GM11168 (cell line): Measurements from ENCODE around the gene HPF1.
"Not testable (repeated sequence)": the region's sequence is repeated elsewhere in the genome, so short reads cannot be mapped to it uniquely, and the experiment has no call there.

Experiments
- in situ Hi-C: fragments of 300-500 bp; cut with MboI; formaldehyde crosslinking; loops from one replicate; pipeline ENCODE4 v1.12.0; 2022; ENCODE audit warnings: low sequenced_read_pairs; ENCODE audit not compliant: unreplicated experiment

HPF1 gene

DNA sequence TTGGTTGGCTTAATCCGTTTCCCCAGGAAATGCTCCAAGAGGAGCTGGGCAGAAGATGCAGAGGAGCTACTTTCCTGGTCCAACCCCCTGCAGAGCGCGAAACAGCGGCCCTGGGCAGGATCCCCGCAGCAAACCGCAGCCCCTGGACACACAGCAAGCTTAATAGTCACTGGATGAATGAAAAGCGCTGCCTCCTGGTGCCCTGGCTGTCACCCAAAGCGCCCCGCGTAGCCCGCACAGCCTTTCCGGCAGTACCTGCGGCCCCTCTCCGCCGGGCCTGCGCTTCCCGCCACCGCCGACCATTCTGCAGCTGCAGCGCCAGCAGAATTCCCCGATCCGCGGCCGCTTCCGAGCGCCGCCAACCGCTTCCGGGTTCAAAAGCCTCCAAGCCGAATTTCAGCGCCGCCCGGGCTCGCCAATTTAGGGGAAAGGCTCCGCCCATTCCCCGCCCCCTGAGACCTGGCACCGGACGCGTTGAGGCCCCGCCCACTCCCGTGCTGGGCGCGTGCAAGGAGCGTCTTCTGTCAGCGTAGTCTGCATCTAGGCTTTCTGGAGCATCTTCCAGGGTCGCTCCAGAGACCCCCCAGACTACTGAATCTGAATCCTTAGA lies at the start of gene HPF1:
Gene HPF1 (minus strand): TSS at position 370 of the 610 bp plus-strand sequence. CDS start 67 bp downstream, at position 303.
- in situ Hi-C loops = loop anchor here (10.0 kb wide), 1 partner anchor 57 kb away; no protein-coding TSS in a partner anchor

DNA sequence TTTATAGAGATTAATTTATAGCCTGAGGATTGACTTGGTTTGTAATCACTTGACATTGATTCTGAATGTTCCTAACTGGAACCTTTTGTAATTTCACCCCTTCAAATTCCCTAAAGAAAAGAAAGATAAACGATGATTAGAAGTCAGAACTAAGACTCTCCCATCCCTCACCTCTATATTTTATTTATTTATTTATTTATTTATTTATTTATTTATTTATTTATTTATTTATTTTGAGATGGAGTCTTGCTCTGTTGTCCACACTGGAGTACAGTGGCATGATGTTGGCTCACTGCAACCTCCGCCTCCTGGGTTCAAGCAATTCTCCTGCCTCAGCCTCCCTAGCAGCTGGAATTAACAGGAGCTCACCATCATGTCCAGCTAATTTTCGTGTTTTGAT lies 49.0 kb upstream of the HPF1 start:
- in situ Hi-C loops = loop anchor here (10.0 kb wide), 1 partner anchor 238 kb away; no protein-coding TSS in a partner anchor

DNA sequence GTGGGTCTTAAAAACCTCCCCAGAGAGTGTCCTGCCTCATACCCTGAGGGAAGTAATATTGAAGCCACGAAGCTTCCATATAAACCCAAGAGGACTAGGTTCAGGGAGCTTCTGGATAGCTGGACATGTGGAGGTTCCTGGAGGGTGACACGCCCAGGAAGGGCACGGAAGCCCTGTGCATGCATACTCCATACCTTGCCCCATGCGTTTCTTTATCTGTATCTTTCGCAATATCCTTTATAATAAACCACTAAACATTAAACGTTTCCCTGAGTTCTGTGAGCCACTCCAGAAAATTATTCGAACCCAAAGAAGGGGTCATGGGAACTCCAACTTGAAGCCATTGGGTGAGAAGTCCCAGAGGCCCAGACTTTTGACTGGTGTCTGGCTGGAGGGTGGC lies 45.7 kb upstream of the HPF1 start:
- in situ Hi-C loops = loop anchor here (10.0 kb wide), 1 partner anchor 241 kb away; no protein-coding TSS in a partner anchor

DNA sequence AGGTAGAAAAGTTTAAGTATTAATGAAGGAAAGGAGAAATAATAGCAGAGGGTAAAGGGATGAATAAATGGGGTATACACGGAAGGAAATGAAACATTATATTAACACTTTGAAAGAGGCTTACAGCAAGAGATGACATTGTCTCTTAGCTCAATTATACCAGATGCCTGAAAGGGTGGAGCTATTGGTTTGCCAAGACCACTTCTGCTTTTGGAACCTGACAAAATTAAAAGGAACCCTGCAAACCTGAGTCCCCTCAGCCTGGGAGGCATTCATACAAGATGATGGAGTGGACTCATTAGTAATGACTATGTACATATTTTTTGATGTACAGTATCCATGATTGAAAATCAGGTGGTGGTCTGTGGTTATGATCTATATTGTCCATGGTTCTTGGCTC lies 45.1 kb upstream of the HPF1 start:
- in situ Hi-C loops = loop anchor here (10.0 kb wide), 1 partner anchor 242 kb away; no protein-coding TSS in a partner anchor

DNA sequence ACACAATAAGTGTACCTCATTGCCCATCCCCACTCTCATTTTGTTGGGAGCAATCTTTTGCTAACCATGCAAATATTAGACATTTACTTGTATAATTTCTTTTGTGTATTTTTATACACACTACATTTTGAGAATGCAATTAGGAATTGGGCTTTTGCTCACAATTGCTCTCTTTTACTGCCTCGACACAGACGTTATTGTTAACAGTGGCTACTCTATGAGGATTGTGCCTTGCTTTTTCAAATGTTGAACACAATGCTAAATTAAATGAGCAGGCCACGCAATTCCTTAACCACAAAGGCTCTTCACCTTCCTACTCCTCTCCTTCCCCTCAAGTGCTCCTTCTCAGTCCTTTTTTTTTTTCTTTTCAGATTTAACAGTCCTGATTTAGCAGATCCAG lies 42.8 kb upstream of the HPF1 start:
- in situ Hi-C loops = loop anchor here (10.0 kb wide), 1 partner anchor 244 kb away; no protein-coding TSS in a partner anchor

DNA sequence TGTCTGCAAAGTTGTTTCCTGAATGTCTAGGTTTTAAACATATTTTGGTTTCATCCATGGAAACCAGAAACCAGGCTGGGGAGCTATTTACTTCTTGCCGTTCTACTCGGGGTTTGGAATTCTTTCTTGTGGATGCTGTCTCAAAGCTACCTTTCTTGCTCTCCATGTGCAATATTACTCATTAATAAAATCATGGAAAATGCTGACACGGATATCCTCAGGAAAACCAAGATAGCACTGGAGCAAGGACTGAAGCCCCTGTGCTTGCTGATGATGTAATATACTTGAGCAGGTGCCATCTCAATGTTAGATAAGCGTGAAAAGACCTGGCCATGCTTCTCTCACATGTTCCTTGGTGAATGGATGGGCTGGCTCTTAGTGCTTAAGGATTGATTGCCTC lies 41.5 kb upstream of the HPF1 start:
- in situ Hi-C loops = no loop called here

DNA sequence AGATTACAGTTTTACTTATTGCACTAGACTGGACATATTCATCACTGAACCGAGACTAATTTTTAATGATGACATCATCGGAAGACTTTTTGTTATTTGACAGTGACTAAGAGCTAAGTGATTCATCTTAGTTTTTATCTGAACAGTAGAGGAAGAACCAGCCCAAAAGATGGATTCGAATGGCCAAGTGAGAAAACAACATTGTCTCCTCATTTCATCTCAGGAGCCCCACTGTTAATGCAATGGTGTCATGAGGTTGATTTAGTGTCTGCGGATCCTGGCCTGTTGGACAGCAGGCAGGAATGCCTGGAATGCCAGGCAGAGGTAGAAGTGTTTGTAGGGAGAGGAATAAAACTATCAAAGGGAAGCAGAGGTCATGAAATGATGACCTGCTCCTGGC lies 37.8 kb upstream of the HPF1 start:
- in situ Hi-C loops = no loop called here

DNA sequence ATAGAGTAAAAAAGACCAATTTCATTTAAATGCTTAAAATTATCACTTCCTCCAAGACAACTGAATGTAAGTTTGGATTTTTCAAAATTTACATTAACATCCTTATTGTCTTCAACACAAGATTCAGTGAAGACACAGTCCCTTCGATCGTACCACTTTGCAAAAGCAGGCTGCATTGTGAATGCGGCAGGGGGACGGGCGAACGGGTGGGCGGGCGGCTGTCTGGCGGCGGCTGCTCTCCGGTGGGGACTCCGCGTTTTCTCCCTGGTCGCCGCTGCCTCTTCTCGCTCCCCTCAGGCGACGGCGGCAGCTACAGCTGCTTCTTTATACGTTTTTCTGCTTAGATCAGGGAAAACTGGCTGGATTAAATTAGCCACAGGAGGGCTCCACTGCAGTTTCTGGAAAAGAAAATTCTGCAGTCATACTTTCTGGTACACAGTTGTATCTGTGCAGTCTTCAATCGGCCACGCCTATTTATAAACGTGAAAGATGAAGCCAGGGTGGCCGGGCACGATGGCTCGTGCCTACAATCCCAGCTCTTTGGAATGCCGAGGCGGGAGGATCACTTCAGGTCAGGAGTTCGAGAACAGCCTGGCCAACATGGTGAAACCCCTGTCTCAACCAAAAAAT lies 33.9 kb upstream of the HPF1 start:
- in situ Hi-C loops = no loop called here

DNA sequence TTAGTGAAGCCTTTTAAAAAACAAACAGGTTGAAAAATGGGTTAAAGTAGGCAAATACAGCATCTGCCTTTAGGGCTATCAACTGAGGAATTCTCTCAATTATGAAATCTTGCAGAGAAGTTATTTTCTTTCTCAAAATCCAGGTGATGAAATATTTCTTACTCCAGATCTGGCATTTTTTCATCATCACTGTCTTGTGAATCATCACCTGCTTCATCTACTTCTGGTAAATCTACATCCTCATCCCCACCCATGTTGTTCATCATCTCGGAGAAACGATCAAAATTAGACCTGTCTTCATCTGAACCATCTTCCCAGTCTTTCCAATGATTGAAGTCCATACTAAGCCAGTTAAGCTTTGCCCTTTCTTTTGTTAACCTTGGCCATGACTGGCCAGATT lies 33.3 kb upstream of the HPF1 start:
- in situ Hi-C loops = no loop called here

DNA sequence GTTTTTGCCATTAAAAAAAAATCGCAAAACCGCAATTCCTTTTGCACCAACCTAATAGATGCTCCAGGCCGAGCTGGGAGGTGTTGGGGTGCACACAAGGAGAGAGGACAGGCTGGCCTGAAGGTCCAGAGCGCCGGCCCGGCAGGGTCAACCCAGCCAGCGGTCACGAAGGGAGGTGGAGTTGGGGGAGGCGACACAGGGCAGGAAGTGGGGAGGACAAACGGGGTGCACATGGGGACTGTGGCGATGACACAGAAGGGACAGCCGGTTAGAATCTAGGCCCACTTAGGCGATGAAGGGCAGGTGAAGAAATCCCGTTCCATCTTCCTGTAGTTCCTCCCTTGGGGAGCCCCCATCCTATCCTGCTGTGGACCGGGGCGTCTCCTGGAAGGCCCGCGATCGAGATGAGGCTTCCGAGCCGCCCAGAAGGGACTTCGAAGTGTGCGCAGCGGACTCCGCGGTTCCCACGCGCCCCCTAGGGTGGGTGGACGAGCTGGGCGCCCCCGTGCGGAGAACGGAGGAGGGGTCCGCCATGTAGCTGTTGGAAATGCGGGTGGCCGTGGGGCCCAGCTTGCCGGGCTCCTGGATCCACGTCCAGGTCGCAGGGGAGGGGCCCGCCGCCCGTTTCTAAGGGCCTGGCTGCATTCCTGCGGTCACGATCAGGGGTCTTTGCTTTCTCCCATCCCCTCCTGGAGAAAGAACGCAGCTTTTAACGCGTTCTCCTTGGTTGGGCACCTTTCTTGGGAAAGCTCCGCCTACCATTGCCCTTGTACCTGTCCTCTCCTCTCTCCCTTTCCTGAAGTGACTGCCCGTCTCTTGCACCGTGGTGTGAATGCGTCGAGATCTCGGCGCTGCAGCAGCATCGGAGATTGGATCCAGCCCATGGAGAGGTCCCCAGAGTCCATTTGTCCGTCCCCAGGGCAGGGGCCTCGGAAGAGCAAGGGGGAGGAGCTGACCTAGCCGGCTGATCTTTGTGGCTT lies 17.0 kb upstream of the HPF1 start:
- in situ Hi-C loops = no loop called here

DNA sequence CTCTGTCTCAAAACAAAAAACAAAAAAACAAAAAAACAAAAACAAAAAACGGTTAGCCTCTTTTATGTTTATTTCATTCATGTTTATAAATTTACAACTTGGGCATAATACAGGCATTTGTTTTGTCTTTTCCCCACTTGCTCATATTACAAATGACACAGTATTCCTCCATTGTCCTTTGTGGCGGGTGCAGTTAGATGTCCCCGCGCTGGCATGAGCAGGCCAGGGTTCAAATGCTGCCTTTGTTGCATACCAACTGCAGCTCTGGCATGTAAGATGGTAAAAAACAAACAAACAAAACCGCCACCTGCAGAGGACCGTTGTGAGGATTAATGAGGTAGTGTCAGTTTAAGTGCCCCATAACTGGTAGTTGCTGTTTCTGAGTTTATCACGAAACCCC lies 16.1 kb upstream of the HPF1 start:
- in situ Hi-C loops = no loop called here

DNA sequence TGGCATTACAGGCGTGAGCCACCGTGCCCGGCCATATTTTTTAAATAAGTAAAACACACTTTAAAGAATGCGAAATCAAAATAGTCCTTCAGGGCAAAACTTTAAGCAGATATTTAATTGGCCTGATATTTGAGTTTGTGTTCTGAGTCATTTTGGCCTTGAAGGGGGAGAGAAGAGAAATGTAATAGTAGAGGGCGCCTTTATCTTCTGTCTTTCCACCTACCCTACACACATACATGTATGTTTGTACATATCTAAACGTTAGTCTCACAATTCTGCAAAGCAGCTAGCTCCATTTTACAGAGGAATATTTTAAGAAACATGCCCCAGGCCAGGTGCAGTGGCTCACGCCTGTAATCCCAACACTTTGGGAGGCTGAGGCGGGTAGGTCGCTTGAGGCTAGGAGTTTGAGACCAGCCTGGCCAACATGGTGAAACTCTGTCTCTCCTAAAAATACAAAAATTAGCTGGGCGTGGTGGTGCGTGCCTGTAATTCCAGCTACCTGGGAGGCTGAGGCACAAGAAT lies 13.9 kb upstream of the HPF1 start:
- in situ Hi-C loops = not testable (repeated sequence)

DNA sequence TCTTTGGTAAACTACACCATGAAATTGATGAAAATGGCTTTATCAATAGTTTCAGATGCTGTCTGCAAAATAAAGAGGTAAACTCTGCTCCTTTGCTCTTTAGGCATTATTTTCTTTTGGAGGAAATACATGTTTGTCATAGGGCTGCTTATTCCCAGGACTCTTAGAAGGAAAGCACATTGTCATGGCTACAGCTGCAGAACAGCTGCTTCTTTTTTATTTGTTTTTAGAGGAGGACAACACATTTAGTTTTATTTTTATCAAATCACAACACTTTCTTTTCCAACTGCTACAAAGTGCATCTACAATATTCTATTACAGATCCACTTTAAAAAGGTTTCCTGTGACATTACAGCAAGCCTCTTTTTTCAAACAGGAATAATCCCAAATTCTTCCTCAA lies 12.7 kb upstream of the HPF1 start:
- in situ Hi-C loops = no loop called here

DNA sequence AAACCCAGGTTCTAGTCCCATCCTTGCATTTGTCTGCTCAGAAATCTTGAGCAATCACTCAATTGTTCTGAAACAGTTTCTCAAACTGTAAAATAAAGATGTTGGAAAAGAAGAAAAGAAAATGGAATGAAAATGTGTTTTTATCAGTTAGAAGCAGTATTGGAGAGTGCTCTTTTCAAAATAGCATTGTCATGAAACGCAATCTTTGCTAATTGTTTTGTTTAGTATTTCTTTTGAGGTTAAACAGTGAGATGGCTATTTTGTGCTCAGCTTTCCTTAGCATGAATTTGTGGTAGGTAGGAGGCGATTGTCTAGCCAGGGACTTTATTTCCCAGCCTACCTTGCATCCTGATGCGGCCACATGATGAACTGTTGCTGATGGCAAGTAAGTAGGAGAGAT lies 10.6 kb upstream of the HPF1 start:
- in situ Hi-C loops = no loop called here

DNA sequence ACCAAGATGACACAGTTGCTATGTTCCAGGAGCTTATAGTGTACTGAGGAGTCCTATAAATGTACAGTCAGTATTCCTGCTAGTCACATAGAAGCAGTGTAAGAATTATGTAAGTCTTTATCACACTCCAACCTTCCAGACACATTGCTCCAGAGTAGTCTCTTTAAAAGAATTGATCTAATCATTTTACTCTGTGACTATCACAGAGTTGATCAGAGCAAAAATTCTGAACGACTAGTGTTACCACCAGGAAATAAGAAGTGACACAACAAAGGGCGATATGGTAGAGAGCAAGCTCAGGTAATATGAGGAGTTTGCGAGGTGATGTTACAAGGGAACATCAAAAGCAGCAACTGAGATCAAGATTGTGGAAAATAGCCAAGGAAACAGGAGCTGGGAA lies 9.0 kb upstream of the HPF1 start:
- in situ Hi-C loops = no loop called here

DNA sequence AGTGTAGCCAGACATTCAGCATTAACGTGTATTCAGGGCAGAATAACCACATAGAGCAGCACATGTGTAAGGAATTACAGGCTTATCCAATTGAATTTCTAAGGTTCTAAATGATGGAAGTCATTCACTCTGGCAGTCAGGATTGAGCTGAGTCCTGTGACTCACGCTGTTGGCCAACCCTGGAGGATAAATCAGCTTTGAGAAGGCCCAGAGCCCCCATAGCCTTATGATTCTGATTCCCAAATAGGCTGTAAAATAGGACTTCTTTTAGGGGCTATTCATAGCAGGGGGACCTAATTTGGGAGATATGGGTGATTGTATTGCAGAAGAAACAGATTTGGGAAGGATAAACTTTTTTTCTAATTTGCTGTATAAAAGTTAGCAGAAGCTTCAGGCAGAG lies 8.1 kb upstream of the HPF1 start:
- in situ Hi-C loops = no loop called here

DNA sequence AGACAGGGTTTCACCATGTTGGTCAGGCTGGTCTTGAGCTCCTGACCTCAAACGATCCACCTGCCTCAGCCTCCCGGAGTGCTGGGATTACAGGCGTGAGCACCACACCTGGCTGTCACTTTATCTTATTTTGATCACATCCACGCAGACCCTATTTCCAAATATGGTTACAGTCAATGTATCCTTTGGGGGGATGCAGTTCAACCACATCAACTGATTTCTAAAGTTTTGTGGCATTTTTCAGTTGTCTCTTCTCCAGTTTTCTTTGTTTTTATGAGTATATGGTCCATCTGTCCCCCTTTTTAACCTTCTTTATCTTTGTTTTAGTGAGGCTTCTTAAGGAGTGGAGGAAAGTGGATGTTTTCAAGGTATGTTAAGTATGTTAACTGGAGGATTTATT lies 4.1 kb upstream of the HPF1 start:
- in situ Hi-C loops = no loop called here

DNA sequence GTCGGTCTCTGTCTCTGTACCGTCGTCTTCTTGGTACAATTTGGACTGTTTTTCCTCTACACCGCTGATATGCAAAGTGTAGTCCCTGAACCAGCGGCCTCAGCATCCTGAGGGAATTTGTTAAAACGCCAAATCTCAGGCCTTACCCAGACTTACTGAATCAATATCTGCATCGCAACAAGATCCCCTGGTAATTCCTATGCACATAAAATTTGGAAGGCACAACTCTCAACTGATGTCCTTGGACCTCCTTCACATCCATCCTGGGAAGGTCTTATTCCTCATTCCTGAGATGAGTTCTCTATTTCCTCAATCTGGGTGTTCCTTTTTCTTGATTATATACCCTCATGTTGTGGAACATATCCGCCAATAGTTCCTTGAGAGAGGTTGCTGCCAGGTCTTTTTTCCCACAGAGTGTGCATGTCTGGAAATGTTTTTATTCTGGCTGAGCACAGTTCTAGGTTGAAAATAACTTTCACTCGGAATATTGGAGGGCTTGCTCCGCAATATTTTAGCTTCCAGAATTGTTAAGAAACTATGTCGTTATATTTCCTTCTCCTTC lies 738 bp upstream of the HPF1 start:
- in situ Hi-C loops = loop anchor here (10.0 kb wide), 1 partner anchor 56 kb away; no protein-coding TSS in a partner anchor

DNA sequence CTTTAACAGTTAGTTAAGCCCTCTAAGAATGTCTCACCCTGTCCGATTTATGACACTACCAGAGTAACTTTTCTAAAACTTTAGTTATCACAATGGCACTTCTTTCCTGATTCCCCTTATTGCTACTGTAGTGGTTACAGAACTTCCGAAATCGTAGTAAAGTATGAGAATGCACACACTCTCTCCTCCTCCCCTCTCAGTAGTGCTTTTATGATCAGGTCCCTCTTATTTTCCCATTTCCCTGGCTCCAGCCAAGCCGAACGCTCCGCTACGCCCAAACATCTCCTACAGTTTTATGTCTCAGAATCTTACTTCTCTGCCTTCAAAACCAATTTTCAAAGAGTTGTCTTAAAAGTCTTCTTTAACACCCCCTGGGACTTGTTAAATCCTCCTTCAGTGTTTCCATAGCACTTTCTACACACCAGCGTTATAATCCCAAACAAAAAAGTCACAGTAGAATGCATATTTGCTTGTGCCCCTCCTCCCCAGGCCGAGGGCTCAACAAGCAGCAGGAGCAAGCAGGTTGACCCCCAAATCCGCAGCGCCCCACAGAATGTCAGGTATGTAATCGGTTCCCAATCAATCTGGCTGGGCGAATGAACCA lies 671 bp downstream of the HPF1 start:
- in situ Hi-C loops = loop anchor here (10.0 kb wide), 1 partner anchor 58 kb away; no protein-coding TSS in a partner anchor

DNA sequence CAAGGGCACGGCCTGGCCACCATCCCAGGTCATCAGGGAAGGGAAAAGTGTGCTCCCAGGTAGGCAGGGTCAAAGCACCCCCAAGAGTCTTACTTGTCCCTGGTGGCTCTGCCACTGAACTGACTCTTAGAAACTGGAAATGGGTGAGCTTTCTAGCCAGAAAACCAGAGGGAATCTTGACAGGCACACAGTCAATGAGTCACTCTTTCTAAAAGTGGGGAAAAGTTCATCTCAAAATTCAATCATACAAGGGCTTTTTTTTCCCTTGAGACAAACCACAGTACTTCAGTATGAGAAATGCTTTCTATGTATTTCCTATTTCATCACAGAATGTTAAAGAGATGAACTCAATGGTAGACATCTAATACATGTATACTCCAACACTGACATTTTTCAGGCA lies 12.5 kb downstream of the HPF1 start:
- in situ Hi-C loops = no loop called here
